Bone marrow (tissue), 2 donors: ENCODE results near the gene SMG7.

ENCODE experiments used
- DNase-seq, 2 donors: peaks; one replicate each; lab custom pipeline; 2025; lab: John Stamatoyannopoulos, UW

Gene SMG7

GRCh38 chr1:183512450-183512849, 40.2 kb downstream of the SMG7 start:
- DNase-seq = no peak

GRCh38 chr1:183514235-183514634, 41.9 kb downstream of the SMG7 start:
- no peak for DNase-seq

- no peak for DNase-seq
Observed at GRCh38 chr1:183515002-183515689, 42.8 kb downstream of the SMG7 start.

- no peak for DNase-seq
Observed at GRCh38 chr1:183516725-183517124, 44.4 kb downstream of the SMG7 start.

GRCh38 chr1:183517401-183517800, 45.1 kb downstream of the SMG7 start:
- DNase-seq = no peak

GRCh38 chr1:183520379-183520778, 48.1 kb downstream of the SMG7 start:
- peak in 1 of 2 donors; percentile 41 for DNase-seq

GRCh38 chr1:183522104-183522503, 49.8 kb downstream of the SMG7 start:
- no peak for DNase-seq

GRCh38 chr1:183528577-183528976, 56.3 kb downstream of the SMG7 start:
- DNase-seq = no peak

GRCh38 chr1:183533617-183534174, 61.4 kb downstream of the SMG7 start:
- no peak for DNase-seq

- no peak for DNase-seq
Observed at GRCh38 chr1:183537405-183537804, 65.1 kb downstream of the SMG7 start.

GRCh38 chr1:183543619-183544204, 71.4 kb downstream of the SMG7 start:
- peak in 1 of 2 donors; percentile 77 for DNase-seq

GRCh38 chr1:183544598-183545297, 72.4 kb downstream of the SMG7 start:
- DNase-seq = no peak

GRCh38 chr1:183546427-183546826, 74.1 kb downstream of the SMG7 start:
- DNase-seq = no peak

- no peak for DNase-seq
Observed at GRCh38 chr1:183548116-183548515, 75.8 kb downstream of the SMG7 start.

GRCh38 chr1:183550915-183551314, 78.6 kb downstream of the SMG7 start:
- no peak for DNase-seq

- no peak for DNase-seq
Observed at GRCh38 chr1:183551924-183552323, 79.6 kb downstream of the SMG7 start.

- DNase-seq = no peak
Observed at GRCh38 chr1:183552441-183552840, 80.1 kb downstream of the SMG7 start.

GRCh38 chr1:183552891-183553290, 80.6 kb downstream of the SMG7 start:
- DNase-seq = no peak

- no peak for DNase-seq
Observed at GRCh38 chr1:183553331-183553730, 81.0 kb downstream of the SMG7 start.

GRCh38 chr1:183553764-183554163, 81.5 kb downstream of the SMG7 start:
- DNase-seq = no peak

- no peak for DNase-seq
Observed at GRCh38 chr1:183554577-183554976, 82.3 kb downstream of the SMG7 start.

- DNase-seq = no peak
Observed at GRCh38 chr1:183559061-183559460, 86.8 kb downstream of the SMG7 start.

GRCh38 chr1:183562701-183563100, 90.4 kb downstream of the SMG7 start:
- DNase-seq = no peak
